ENCODE data around the gene MKLN1.

The MKLN1 gene

DNA sequence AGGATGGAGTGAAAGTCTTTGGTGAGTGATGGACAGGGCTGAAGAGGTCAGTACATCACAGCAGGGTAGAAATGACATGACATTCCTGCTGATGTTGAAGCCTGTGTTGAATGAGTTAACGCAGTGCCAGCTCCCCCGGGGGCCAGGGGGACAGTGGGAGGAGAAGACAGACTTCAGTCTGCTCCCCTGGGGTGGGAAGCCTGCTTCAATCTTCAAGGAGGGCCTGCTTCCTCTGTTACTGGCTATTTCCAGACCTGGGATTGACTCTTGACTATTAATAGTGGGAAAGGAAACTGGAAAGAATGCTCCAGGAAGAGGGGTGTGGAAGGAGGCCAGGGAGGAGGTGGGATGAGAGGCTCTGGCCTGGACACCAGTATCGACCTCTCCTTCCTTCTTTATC lies 201.5 kb downstream of the MKLN1 start:
- DNase-seq = no peak

GRCh38 chr7:131529617-131530016 lies 201.9 kb downstream of the MKLN1 start:
- DNase-seq = no peak

DNA sequence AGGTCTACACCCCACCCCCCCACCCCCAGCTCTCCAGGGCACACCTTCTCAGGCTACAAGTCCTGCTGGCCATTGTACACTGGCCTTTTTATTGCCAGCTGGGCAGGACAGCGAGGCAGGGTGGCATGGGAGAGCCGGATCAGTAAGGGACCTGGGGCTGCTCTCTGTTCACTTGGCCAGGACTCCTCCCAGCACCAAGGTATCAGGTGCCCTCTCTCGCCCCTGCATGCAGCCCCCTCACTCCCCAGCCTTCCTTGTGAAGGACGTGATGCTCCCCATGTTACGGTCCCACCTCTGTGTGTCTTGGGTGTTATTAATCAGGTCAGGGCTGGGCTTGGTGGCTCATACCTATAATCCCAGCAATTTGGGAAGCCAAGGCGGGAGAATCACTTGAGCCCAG lies 202.5 kb downstream of the MKLN1 start:
- DNase-seq = no peak

DNA sequence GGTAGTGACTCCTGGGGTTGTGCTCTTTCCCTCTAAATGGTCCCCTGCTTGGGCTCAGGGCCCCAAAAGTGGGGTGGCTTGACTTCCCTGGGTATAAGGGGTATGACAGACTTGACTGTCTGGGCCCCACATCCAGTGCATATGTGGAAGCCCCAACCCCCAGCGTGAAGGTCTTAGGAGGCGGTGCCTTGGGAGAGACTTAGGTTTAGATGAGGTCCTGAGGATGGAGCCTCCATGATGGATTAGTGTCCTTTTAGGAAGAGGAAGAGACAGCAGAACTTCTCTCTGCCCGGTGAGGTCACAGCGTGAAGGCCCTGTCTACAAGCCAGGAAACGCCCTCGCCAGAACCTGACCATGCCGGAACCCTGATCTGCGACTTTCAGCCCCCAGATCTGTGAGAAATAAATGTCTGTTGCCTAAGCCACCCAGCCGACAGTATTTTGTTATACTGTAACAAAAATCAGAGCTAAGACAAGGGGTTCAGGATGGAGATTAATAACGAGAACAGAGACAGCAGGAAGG lies 205.0 kb downstream of the MKLN1 start:
- no peak for DNase-seq

DNA sequence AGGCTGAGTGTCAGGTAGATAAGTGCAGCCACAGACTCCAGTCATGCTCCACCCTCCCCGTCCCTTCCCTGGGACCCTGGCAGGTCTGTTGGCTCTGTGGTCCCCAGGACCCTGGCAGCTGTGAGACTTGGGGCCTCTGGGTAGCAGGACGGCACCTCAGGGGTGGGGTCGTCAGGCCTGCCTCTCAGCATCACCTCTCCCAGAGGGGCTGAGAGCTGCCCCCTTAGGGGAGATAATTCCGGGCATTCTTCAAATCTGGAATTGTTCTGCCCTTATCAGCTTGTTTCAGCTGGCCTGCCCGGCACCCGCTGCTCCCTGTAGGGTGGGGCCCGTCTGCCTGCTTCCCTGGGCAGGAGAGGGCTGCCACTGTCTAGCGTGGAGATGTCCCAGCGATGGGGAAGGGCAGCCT lies 205.5 kb downstream of the MKLN1 start:
- no peak for DNase-seq

- DNase-seq = no peak
Measured at GRCh38 chr7:131533566-131534561, 206.2 kb downstream of the MKLN1 start.

- no peak for DNase-seq
Measured at GRCh38 chr7:131536361-131536849, 208.7 kb downstream of the MKLN1 start.

DNA sequence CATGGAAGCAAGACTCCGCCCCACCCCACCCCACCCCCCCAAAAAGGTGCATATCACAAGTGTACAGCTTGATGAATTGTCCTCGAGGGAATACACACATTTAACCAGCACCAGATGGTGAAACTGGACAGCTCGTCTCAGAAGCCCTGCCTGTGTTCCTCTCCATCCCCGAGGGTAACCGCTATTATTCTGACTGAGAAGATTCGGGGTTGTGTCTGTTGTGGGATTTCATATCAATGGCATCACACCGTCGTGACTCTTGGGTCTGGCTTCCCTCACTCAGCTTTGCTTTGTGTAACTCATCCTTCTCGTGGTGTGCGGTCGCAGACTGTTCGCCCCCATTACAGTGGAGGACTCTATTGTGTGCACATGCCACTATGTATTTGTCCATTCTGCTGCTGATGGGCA lies 209.9 kb downstream of the MKLN1 start:
- no peak for DNase-seq

GRCh38 chr7:131538071-131538812 lies 210.6 kb downstream of the MKLN1 start:
- no peak for DNase-seq

- DNase-seq = no peak
Measured at GRCh38 chr7:131538813-131539179, 211.1 kb downstream of the MKLN1 start.

DNA sequence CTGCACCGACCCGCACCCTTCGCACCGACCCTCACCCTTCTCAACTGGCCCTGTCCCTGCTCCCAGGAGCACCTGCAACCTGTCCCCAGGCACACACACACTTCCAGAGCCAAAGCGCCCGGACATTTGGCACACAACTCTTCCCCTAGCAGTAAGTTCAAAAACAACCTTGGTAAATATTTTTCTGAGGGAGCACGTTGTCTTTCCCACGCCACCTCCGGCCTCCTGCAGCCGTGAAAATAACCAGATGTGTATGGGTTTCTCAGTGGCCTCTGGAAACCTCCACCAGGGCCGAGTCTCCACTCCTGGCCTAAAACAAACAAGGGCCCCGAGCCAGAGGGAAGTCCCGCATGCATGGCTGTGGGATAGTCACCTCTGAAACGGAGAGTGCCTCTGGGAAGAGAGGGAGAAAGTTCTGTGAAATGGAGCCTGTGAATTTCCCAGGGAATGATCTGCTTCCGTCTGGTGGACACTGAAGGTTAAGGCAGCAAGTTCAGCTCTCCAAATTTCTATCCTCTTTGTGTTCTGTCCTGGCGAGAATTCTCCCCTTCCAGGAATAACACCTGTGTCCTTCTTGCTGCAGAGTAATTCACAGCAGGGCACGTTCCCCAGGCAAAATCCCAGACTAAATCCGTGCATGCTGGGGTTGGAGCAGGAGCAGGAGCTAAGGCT lies 213.0 kb downstream of the MKLN1 start:
- DNase-seq = no peak

DNA sequence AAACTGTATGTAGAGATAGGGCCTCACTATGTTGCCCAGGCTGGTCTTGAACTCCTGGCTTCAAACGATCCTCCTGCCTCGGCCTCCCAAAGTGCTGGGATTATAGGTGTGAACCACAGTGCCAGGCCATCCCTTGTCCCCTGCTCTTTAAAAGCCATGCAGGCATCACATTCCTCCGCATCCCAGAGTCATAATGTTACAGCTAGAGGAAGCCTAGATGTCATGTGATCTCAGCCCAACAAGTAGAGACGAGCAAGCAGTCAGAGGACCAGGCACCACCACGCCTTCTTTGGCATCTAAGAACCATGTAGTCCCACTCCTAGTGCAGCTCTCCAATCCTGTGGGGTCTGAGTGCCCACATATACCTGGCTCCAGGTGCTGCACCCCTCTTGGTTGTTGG lies 215.6 kb downstream of the MKLN1 start:
- no peak for DNase-seq

DNA sequence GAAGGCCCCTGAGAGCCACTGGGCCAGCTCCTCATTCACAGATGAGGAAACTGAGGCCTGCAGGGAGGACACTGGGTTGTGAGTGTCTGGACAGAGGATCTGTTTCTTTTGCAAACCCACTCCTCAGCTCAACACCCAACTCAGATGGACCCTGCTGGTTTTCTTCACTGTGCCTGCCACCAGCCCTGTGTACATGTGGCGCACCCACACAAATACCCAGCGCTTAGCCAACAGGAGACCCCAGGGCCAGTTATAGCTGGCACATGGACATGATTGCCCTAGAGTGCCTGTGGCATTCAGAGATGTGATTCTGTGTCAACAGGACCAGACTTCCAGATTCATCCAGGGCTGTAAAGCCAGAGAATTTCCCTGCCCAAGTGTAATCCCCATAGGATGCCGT lies 216.3 kb downstream of the MKLN1 start:
- DNase-seq = no peak

DNA sequence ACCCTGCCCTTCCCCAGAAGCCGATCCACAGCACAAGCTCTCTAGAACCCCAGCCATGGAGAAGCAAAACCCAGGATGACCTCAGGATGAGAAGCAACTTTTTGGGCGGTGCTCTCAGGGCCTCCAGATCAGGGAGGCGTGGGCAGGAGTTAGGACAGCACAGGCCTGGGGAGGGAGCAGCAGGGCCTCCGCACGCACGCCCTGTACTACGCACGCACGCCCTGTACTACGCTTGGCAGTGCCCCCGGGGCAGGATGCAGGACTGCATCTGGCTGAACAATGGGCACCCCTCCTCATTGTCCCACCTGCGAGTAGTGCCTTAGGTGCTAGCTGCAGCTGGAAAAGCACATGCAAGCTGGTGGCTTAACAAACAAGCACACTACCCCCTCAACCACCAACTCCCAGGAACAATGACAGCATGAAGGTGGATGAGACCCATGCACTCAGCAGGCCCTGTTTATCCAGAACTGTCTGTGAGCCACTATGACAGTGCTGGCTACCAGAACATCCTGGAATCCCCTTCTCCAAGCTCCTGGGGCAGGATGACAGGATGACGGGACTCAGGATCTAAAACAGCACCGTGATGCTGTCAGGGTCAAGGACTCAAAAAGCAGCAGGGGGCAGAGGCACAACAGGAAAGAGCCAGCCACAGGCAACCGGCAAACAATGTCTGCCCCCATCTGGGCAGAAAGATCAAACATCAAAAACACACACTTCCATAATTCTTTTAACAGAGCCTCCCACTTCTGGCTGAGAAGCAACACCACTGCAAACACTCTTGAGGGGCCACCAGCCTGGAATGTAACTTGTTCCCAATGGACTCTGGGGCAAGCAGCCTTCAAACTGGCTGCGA lies 217.0 kb downstream of the MKLN1 start:
- no peak for DNase-seq

- DNase-seq = no peak
Measured at GRCh38 chr7:131546126-131546525, 218.4 kb downstream of the MKLN1 start.

Data from activated CD4-positive, alpha-beta T cell treated with anti-CD3 and anti-CD28 coated beads, Interleukin-2, amount 50 U/mL, for 1 hour (primary cell).